Astrocyte (in vitro differentiated cells and primary cell): ENCODE measurements around the gene TSEN2. TPM values are rescaled to one million over a fixed set of nuclear protein-coding genes. Genes with fewer than 3 reads are reported as not detected.

Experiments used
- DNase-seq: peaks from one replicate; pipeline ENCODE4 v3.0.0-alpha.2; 2010; ENCODE audit warnings: low read depth
- FAIRE-seq: peaks from 2 replicates; lab custom pipeline; 2011; peaks lifted over from hg19 to GRCh38; lab: Jason Lieb, UNC
- H2AFZ ChIP-seq: 2 replicates; pipeline ENCODE4 v1.6.0; 2012; ENCODE audit warnings: low read depth, low read length, inconsistent platforms
- H3K27ac ChIP-seq: 2 replicates; pipeline ENCODE4 v1.5.1; 2011; ENCODE audit warnings: low read depth, low read length, inconsistent platforms
- H3K27me3 ChIP-seq: 2 replicates; pipeline ENCODE4 v1.6.0; 2011; ENCODE audit warnings: low read length, inconsistent platforms; ENCODE audit not compliant: insufficient read depth
- H3K36me3 ChIP-seq: 2 replicates; pipeline ENCODE4 v1.5.1; 2011; ENCODE audit warnings: low read length, inconsistent platforms; ENCODE audit not compliant: insufficient read depth
- H3K4me1 ChIP-seq: 2 replicates; pipeline ENCODE4 v1.5.1; 2011; ENCODE audit warnings: low read length, inconsistent platforms; ENCODE audit not compliant: insufficient read depth
- H3K4me2 ChIP-seq: 2 replicates; pipeline ENCODE4 v1.6.0; 2012; ENCODE audit warnings: low read length, inconsistent platforms
- H3K4me3 ChIP-seq: 2 replicates; pipeline ENCODE4 v1.5.1; 2011; ENCODE audit warnings: low read depth, mild to moderate bottlenecking, low read length, inconsistent platforms; ENCODE audit not compliant: insufficient read depth
- H3K79me2 ChIP-seq: 2 replicates; pipeline ENCODE4 v1.6.0; 2012; ENCODE audit warnings: mild to moderate bottlenecking, low read length, inconsistent platforms; ENCODE audit not compliant: insufficient read depth
- H3K9ac ChIP-seq: 2 replicates; pipeline ENCODE4 v1.6.0; 2012; ENCODE audit warnings: mild to moderate bottlenecking, low read length, inconsistent platforms
- H3K9me3 ChIP-seq: 2 replicates; pipeline ENCODE4 v1.5.1; 2012; ENCODE audit warnings: low read depth, mild to moderate bottlenecking, low read length, inconsistent platforms; ENCODE audit not compliant: insufficient read depth
- H4K20me1 ChIP-seq: 2 replicates; pipeline ENCODE4 v1.6.0; 2012; ENCODE audit warnings: low read length, inconsistent platforms; ENCODE audit not compliant: insufficient read depth
- H3K27ac Mint-ChIP-seq: one replicate; pipeline ENCODE4 v1.8.0; 2021; ENCODE audit warnings: mild to moderate bottlenecking, mixed read lengths; ENCODE audit not compliant: unreplicated experiment
- H3K27me3 Mint-ChIP-seq: one replicate; pipeline ENCODE4 v1.8.0; 2021; ENCODE audit warnings: low read depth, mixed read lengths; ENCODE audit not compliant: unreplicated experiment
- H3K36me3 Mint-ChIP-seq: one replicate; pipeline ENCODE4 v1.8.0; 2021; ENCODE audit warnings: low read depth, mixed read lengths; ENCODE audit not compliant: unreplicated experiment
- H3K4me1 Mint-ChIP-seq: one replicate; pipeline ENCODE4 v1.8.0; 2021; ENCODE audit warnings: low read depth, mixed read lengths; ENCODE audit not compliant: unreplicated experiment
- H3K4me3 Mint-ChIP-seq: one replicate; pipeline ENCODE4 v1.8.0; 2021; ENCODE audit warnings: mild to moderate bottlenecking, moderate library complexity, mixed read lengths; ENCODE audit not compliant: unreplicated experiment
- H3K9me3 Mint-ChIP-seq: one replicate; pipeline ENCODE4 v1.8.0; 2021; ENCODE audit warnings: mild to moderate bottlenecking, mixed read lengths; ENCODE audit not compliant: unreplicated experiment
- EZH2 ChIP-seq: IDR thresholded peaks from 2 replicates; pipeline ENCODE4 v1.6.1; 2012; ENCODE audit warnings: mild to moderate bottlenecking, low read length, inconsistent platforms; ENCODE audit not compliant: insufficient read depth
- total RNA-seq: library from RNA; stranded (reverse); gene quantifications from 2 replicates; pipeline ENCODE4 v1.2.1, GENCODE V29; 2021
- TF ChIP-seq, protein P1 (sequence below): IDR thresholded peaks from 2 replicates; pipeline ENCODE4 v1.5.1; 2011; ENCODE audit warnings: low read depth, mild to moderate bottlenecking, inconsistent platforms, low read length, moderate library complexity; ENCODE audit not compliant: insufficient read depth

The TSEN2 gene
- total RNA-seq, 1 donor from 2014 or later = 9.7 TPM

DNA sequence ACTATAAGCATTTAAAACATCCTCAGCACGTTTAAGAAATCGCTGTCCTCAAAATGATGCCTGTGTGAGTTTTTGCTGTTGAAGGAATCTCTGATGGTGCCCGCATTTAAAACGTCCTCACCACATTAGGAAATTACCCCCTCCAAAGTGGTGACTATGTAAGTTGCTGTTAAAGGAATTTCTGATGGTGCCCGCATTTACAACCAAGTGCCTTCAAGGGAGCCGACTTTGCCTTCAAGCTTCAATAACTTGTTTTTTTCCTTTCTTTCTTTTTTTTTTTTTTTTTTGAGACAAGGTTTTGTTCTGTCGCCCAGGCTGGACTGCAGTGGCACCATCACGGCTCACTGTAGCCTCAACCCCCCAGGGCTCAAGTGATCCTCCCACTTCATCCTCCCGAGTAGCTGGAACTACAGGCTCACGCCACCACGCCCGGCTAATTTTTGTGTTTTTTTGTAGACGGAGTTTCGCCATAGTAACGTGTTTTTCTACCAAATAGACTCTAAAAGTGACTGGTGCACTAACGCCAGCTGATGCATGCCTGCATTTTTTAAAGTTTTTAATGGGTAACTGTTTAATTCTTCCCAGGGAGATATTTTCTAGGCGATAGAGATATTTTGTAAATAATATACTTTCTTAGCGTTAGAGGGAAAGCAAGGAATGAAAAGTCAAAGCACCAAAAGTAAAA is 19.0 kb upstream of the TSEN2 start:
- H3K4me3 ChIP-seq = no peak overlapping the region
- no peak overlapping the region for H3K27ac ChIP-seq
- H3K79me2 ChIP-seq = no peaks in the 10 kb centered on the region
- Mint-ChIP-seq H3K27ac (no peak overlapping the region), H3K4me1 (peaks cover 2% of the 10 kb centered on the region), H3K4me3 (no peak overlapping the region), H3K36me3 (peaks cover 2% of the 10 kb centered on the region), H3K9me3 (no peaks in the 10 kb centered on the region), H3K27me3 (peaks cover 9% of the 10 kb centered on the region)
- no peak overlapping the region for H3K9ac ChIP-seq
- H3K4me2 ChIP-seq = no peak overlapping the region
- TF ChIP-seq, protein P1, sequence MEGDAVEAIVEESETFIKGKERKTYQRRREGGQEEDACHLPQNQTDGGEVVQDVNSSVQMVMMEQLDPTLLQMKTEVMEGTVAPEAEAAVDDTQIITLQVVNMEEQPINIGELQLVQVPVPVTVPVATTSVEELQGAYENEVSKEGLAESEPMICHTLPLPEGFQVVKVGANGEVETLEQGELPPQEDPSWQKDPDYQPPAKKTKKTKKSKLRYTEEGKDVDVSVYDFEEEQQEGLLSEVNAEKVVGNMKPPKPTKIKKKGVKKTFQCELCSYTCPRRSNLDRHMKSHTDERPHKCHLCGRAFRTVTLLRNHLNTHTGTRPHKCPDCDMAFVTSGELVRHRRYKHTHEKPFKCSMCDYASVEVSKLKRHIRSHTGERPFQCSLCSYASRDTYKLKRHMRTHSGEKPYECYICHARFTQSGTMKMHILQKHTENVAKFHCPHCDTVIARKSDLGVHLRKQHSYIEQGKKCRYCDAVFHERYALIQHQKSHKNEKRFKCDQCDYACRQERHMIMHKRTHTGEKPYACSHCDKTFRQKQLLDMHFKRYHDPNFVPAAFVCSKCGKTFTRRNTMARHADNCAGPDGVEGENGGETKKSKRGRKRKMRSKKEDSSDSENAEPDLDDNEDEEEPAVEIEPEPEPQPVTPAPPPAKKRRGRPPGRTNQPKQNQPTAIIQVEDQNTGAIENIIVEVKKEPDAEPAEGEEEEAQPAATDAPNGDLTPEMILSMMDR = no peak
- no peak for TF ChIP-seq EZH2
- H3K27me3 ChIP-seq = no peaks in the 10 kb centered on the region
- no peaks in the 10 kb centered on the region for H3K4me1 ChIP-seq
- H3K9me3 ChIP-seq = no peaks in the 10 kb centered on the region
- no peaks in the 10 kb centered on the region for H3K36me3 ChIP-seq
- no peaks in the 10 kb centered on the region for H4K20me1 ChIP-seq
- no peak for DNase-seq
- no peak for FAIRE-seq
- H2AFZ ChIP-seq = no peak overlapping the region

DNA sequence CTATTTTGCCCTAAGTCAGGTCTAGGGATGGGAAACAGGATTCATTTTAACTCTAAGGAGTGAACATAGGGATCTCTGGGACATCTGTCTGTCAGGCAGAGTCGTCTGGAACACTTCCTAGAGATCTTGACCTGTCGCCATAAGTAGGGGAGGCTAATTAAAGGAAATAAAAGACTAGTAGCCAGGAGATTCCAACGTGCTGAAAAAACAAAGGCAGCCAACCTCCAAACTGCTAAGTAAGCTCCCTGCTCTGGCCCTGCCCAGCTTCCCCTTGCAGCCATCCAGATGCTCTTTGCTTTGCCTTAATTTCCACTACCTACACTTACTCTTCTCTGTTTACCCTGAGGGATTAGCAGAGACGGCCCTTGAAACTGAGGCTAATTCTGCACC is 18.4 kb upstream of the TSEN2 start:
- Mint-ChIP-seq H3K9me3 (no peaks in the 10 kb centered on the region), H3K4me1 (peaks cover 2% of the 10 kb centered on the region), H3K27me3 (peaks cover 9% of the 10 kb centered on the region), H3K4me3 (no peak overlapping the region), H3K27ac (no peak overlapping the region), H3K36me3 (peaks cover 2% of the 10 kb centered on the region)
- Histone ChIP-seq H3K9me3 (no peaks in the 10 kb centered on the region), H3K4me2 (no peak overlapping the region), H3K4me3 (no peak overlapping the region), H3K79me2 (no peaks in the 10 kb centered on the region), H3K27ac (no peak overlapping the region), H3K4me1 (no peaks in the 10 kb centered on the region), H3K27me3 (no peaks in the 10 kb centered on the region), H4K20me1 (no peaks in the 10 kb centered on the region), H2AFZ (no peak overlapping the region), H3K9ac (no peak overlapping the region), H3K36me3 (no peaks in the 10 kb centered on the region)
- TF ChIP-seq, protein P1 = no peak
- TF ChIP-seq EZH2 = no peak
- FAIRE-seq (no peak), DNase-seq (no peak)

DNA sequence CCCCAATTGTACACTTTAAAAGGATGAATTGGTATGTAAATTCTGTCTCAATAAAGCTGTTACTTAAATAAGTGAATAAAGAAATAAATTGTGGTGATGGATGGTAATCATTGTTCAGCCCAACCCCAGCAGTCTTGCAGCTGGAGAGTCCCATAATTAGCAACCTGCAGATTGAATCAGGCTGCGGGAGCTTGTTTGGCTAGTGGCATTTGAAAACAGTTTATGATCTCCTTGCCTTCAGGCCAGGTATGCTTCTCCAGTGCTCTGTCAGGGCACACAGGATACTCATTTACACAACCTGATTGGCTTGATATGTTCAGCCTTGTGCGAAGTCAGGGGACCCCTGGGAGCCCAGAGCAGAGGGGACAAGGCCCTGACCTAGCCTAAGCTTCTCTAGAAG is 16.5 kb upstream of the TSEN2 start:
- no peaks in the 10 kb centered on the region for H3K79me2 ChIP-seq
- Mint-ChIP-seq H3K9me3 (no peaks in the 10 kb centered on the region), H3K4me1 (no peaks in the 10 kb centered on the region), H3K36me3 (peaks cover 2% of the 10 kb centered on the region), H3K4me3 (no peak overlapping the region), H3K27me3 (peaks cover 9% of the 10 kb centered on the region), H3K27ac (no peak overlapping the region)
- no peaks in the 10 kb centered on the region for H3K27me3 ChIP-seq
- no peaks in the 10 kb centered on the region for H4K20me1 ChIP-seq
- H3K4me2 ChIP-seq = no peak overlapping the region
- no peak overlapping the region for H3K27ac ChIP-seq
- H3K4me3 ChIP-seq = no peak overlapping the region
- no peaks in the 10 kb centered on the region for H3K36me3 ChIP-seq
- no peak overlapping the region for H2AFZ ChIP-seq
- TF ChIP-seq EZH2 = no peak
- TF ChIP-seq, protein P1 = no peak
- no peaks in the 10 kb centered on the region for H3K9me3 ChIP-seq
- DNase-seq (no peak), FAIRE-seq (no peak)
- no peak overlapping the region for H3K9ac ChIP-seq
- peaks cover 6% of the 10 kb centered on the region for H3K4me1 ChIP-seq
